DND-41 (cell line): ENCODE measurements around the gene PSMB11.

ENCODE experiments used
- EZH2 ChIP-seq: IDR thresholded peaks from 3 replicates; pipeline ENCODE4 v1.6.1; 2012; ENCODE audit warnings: borderline replicate concordance, low read depth, mild to moderate bottlenecking, moderate library complexity, low read length, inconsistent platforms; ENCODE audit not compliant: severe bottlenecking
- TF ChIP-seq, protein P1 (sequence below): IDR thresholded peaks from 2 replicates; pipeline ENCODE4 v1.5.1; 2012; ENCODE audit warnings: borderline replicate concordance, low read length, moderate library complexity, mild to moderate bottlenecking; ENCODE audit not compliant: poor library complexity, severe bottlenecking; ENCODE audit errors: extremely low read depth

GRCh38 chr14:23089498-23090253, 47.7 kb downstream of the PSMB11 start:
- TF ChIP-seq, protein P1, sequence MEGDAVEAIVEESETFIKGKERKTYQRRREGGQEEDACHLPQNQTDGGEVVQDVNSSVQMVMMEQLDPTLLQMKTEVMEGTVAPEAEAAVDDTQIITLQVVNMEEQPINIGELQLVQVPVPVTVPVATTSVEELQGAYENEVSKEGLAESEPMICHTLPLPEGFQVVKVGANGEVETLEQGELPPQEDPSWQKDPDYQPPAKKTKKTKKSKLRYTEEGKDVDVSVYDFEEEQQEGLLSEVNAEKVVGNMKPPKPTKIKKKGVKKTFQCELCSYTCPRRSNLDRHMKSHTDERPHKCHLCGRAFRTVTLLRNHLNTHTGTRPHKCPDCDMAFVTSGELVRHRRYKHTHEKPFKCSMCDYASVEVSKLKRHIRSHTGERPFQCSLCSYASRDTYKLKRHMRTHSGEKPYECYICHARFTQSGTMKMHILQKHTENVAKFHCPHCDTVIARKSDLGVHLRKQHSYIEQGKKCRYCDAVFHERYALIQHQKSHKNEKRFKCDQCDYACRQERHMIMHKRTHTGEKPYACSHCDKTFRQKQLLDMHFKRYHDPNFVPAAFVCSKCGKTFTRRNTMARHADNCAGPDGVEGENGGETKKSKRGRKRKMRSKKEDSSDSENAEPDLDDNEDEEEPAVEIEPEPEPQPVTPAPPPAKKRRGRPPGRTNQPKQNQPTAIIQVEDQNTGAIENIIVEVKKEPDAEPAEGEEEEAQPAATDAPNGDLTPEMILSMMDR: no peak
- TF ChIP-seq EZH2: no peak
